DND-41 (cell line): ENCODE measurements around the gene PUM2.
A peak's percentile ranks its signal among the peaks of the same experiment; 100 is the strongest.
"Not testable (repeated sequence)": the region's sequence is repeated elsewhere in the genome, so short reads cannot be mapped to it uniquely, and the experiment has no call there.

Experiments used
- ATAC-seq: fragments of 200-7000 bp; cut with Tn5 transposase; 3 replicates; pipeline ENCODE4 v1.9.1; 2021; ENCODE audit warnings: low read depth; ENCODE audit not compliant: insufficient read depth
- DNase-seq: peaks from one replicate; pipeline ENCODE4 v3.0.0-alpha.2; 2020
- H2AFZ ChIP-seq: 2 replicates; pipeline ENCODE4 v1.6.0; 2012; ENCODE audit warnings: low read depth, low read length
- H3K27ac ChIP-seq: 2 replicates; pipeline ENCODE4 v1.5.1; 2012; ENCODE audit warnings: low read length, inconsistent platforms
- H3K27me3 ChIP-seq: fragments of 200-600 bp; sonication (generic); 2 replicates; pipeline ENCODE4 v1.6.0; 2012; ENCODE audit warnings: low read length, mild to moderate bottlenecking, inconsistent platforms; ENCODE audit not compliant: insufficient read depth, poor library complexity
- H3K36me3 ChIP-seq: 2 replicates; pipeline ENCODE4 v1.5.1; 2012; ENCODE audit warnings: low read length, inconsistent platforms; ENCODE audit not compliant: insufficient read depth
- H3K4me1 ChIP-seq: 2 replicates; pipeline ENCODE4 v1.5.1; 2012; ENCODE audit warnings: mild to moderate bottlenecking, low read length; ENCODE audit not compliant: insufficient read depth
- H3K4me2 ChIP-seq: 2 replicates; pipeline ENCODE4 v1.6.0; 2012; ENCODE audit warnings: mild to moderate bottlenecking, moderate library complexity, low read length, inconsistent platforms; ENCODE audit not compliant: insufficient read depth
- H3K4me3 ChIP-seq, 2 experiments: fragments of 200-600 bp in 1 of 2; shearing (Covaris generic) in 1 of 2; 2 replicates each; pipeline ENCODE4 v1.5.1; 2012 to 2016; ENCODE audit warnings: inconsistent platforms in 2 of 2, low read length in 2 of 2, mild to moderate bottlenecking in 2 of 2, low read depth in 1 of 2, moderate library complexity in 1 of 2
- H3K79me2 ChIP-seq: 2 replicates; pipeline ENCODE4 v1.6.0; 2012; ENCODE audit warnings: low read length, inconsistent platforms; ENCODE audit not compliant: insufficient read depth
- H3K9ac ChIP-seq: 2 replicates; pipeline ENCODE4 v1.6.0; 2012; ENCODE audit warnings: low read depth, mild to moderate bottlenecking, inconsistent platforms, low read length, moderate library complexity
- H3K9me3 ChIP-seq: 2 replicates; pipeline ENCODE4 v1.5.1; 2012; ENCODE audit warnings: low read length, moderate library complexity, mild to moderate bottlenecking, inconsistent platforms; ENCODE audit not compliant: insufficient read depth, severe bottlenecking
- H4K20me1 ChIP-seq: 2 replicates; pipeline ENCODE4 v1.6.0; 2012; ENCODE audit warnings: low read length; ENCODE audit not compliant: insufficient read depth
- EZH2 ChIP-seq: IDR thresholded peaks from 3 replicates; pipeline ENCODE4 v1.6.1; 2012; ENCODE audit warnings: borderline replicate concordance, low read depth, mild to moderate bottlenecking, moderate library complexity, low read length, inconsistent platforms; ENCODE audit not compliant: severe bottlenecking
- TF ChIP-seq, protein P1 (sequence below): IDR thresholded peaks from 2 replicates; pipeline ENCODE4 v1.5.1; 2012; ENCODE audit warnings: borderline replicate concordance, low read length, moderate library complexity, mild to moderate bottlenecking; ENCODE audit not compliant: poor library complexity, severe bottlenecking; ENCODE audit errors: extremely low read depth

Gene PUM2

GRCh38 chr2:20235655-20236305 is 114.9 kb downstream of the PUM2 start:
- Histone ChIP-seq H3K79me2 (no peaks in the 10 kb centered on the region), H2AFZ (no peak overlapping the region), H3K4me2 (no peak overlapping the region), H3K36me3 (no peaks in the 10 kb centered on the region), H3K4me1 (no peaks in the 10 kb centered on the region), H3K4me3 (no peak overlapping the region), H3K27ac (no peak overlapping the region), H3K9me3 (no peaks in the 10 kb centered on the region), H4K20me1 (peaks cover 3% of the 10 kb centered on the region), H3K9ac (no peak overlapping the region), H3K27me3 (peaks cover 9% of the 10 kb centered on the region)
- ATAC-seq (no peak), DNase-seq (no peak)
- TF ChIP-seq EZH2 = no peak
- TF ChIP-seq, protein P1, sequence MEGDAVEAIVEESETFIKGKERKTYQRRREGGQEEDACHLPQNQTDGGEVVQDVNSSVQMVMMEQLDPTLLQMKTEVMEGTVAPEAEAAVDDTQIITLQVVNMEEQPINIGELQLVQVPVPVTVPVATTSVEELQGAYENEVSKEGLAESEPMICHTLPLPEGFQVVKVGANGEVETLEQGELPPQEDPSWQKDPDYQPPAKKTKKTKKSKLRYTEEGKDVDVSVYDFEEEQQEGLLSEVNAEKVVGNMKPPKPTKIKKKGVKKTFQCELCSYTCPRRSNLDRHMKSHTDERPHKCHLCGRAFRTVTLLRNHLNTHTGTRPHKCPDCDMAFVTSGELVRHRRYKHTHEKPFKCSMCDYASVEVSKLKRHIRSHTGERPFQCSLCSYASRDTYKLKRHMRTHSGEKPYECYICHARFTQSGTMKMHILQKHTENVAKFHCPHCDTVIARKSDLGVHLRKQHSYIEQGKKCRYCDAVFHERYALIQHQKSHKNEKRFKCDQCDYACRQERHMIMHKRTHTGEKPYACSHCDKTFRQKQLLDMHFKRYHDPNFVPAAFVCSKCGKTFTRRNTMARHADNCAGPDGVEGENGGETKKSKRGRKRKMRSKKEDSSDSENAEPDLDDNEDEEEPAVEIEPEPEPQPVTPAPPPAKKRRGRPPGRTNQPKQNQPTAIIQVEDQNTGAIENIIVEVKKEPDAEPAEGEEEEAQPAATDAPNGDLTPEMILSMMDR = no peak

GRCh38 chr2:20234597-20234996 is 116.0 kb downstream of the PUM2 start:
- not testable (repeated sequence) for H3K27me3 ChIP-seq, H3K36me3 ChIP-seq, H3K9me3 ChIP-seq, ATAC-seq, H3K4me2 ChIP-seq, H4K20me1 ChIP-seq, H3K9ac ChIP-seq, H3K79me2 ChIP-seq, H3K4me1 ChIP-seq, H3K27ac ChIP-seq, H2AFZ ChIP-seq, DNase-seq, H3K4me3 ChIP-seq

DNA sequence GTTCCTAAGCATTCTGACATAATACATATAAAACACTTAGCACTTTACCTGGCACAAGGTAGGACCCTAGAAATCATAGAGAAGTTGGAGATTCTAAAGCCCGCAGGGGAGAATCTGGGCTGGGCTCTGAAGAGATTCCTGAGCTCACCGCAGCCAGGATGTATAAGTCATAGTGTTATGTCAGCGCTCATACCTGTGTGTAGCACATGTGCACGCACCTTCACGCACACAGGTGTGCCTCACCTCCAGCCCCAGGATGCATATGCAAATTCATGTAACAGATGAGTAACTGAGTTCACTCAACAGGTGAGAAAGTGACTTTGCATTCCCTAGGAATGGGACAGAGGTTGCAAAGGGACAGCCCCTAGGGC is 117.8 kb downstream of the PUM2 start:
- DNase-seq = no peak
- no peaks in the 10 kb centered on the region for H3K9me3 ChIP-seq
- no peak overlapping the region for H3K4me2 ChIP-seq
- no peak for TF ChIP-seq EZH2
- TF ChIP-seq, protein P1 = no peak
- ATAC-seq = no peak
- H3K27ac ChIP-seq = no peak overlapping the region
- no peak overlapping the region for H3K4me3 ChIP-seq
- H3K36me3 ChIP-seq = no peaks in the 10 kb centered on the region
- H3K9ac ChIP-seq = no peak overlapping the region
- H3K4me1 ChIP-seq = no peaks in the 10 kb centered on the region
- H4K20me1 ChIP-seq = peaks cover 3% of the 10 kb centered on the region
- H3K27me3 ChIP-seq = peaks cover 6% of the 10 kb centered on the region
- no peak overlapping the region for H2AFZ ChIP-seq
- no peaks in the 10 kb centered on the region for H3K79me2 ChIP-seq

DNA sequence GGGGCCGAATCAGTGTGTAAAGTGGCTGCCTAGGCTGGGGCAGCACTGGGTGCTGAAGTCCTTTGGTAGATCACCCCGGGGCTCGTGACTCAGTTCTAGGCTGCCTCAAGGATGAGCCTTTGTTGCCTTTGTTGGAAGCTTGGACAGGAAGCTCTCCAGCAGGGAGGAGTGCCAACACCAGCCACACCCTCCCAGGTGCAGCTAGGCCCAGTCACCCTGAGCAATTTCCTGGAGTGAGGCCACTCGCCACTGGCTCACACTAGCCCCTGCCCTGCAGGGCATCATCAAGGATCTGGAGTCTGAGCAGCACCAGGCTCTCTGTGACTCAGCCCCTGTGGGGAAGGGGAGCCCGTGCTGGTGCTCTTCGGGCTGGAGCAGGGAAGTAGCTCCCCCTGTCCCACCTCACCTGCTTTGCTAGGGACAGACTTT is 119.0 kb downstream of the PUM2 start:
- Histone ChIP-seq H3K4me1 (no peaks in the 10 kb centered on the region), H3K4me3 (no peak overlapping the region), H3K4me2 (no peak overlapping the region), H3K27me3 (peaks cover 3% of the 10 kb centered on the region), H3K9ac (no peak overlapping the region), H4K20me1 (peaks cover 3% of the 10 kb centered on the region), H3K36me3 (no peaks in the 10 kb centered on the region), H3K9me3 (no peaks in the 10 kb centered on the region), H3K27ac (no peak overlapping the region), H2AFZ (no peak overlapping the region), H3K79me2 (no peaks in the 10 kb centered on the region)
- ATAC-seq (peak; percentile 49), DNase-seq (no peak)
- no peak for TF ChIP-seq EZH2
- TF ChIP-seq, protein P1 = no peak
